NCI-H1105 treated with DMSO at 0.1 percent for 48 hours (cell line): ENCODE measurements around the gene PTPRG.

Source experiments
- DNase-seq: peaks from one replicate; lab custom pipeline; 2025; lab: John Stamatoyannopoulos, UW

Gene PTPRG

DNA sequence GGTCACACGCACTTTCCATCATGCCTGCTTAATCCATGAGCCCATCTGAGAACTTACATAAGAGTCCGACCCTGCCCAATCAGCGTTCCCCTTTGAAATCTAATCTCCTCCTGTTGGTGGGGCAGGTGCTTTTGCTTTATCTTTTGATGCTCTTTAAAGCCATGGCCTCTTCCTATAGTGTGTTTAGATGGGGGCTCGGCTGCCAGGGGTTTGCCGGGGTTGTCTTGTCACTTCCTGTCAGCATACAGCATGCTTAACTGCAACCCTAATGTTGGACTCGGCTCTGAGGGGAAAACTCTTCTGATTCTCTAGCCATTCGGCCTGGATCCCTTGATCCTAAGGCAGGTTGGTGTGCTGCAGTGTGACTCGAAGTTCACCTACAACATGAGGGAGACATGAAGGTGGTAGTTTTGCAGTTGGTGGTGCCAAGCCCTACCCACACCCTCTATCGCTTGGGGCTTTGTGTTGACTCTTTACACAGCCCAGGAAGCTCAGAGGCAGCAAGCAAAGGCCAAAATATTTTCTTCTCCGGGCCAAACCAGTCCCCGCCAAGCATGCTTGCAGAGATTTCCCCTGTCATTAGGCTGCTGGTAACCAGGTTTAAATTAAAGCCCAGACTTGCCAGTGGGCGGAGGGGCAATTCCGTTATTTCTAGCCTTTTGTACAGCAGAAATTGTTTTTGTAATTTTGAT is 593.2 kb downstream of the PTPRG start:
- no peak for DNase-seq

- no peak for DNase-seq
Observed at GRCh38 chr3:62159056-62159708, 597.8 kb downstream of the PTPRG start.

- no peak for DNase-seq
Observed at GRCh38 chr3:62159709-62160092, 598.3 kb downstream of the PTPRG start.

GRCh38 chr3:62161371-62161770 is 600.0 kb downstream of the PTPRG start:
- DNase-seq = no peak

- no peak for DNase-seq
Observed at GRCh38 chr3:62164196-62164595, 602.8 kb downstream of the PTPRG start.

- DNase-seq = no peak
Observed at GRCh38 chr3:62164746-62165145, 603.4 kb downstream of the PTPRG start.

DNA sequence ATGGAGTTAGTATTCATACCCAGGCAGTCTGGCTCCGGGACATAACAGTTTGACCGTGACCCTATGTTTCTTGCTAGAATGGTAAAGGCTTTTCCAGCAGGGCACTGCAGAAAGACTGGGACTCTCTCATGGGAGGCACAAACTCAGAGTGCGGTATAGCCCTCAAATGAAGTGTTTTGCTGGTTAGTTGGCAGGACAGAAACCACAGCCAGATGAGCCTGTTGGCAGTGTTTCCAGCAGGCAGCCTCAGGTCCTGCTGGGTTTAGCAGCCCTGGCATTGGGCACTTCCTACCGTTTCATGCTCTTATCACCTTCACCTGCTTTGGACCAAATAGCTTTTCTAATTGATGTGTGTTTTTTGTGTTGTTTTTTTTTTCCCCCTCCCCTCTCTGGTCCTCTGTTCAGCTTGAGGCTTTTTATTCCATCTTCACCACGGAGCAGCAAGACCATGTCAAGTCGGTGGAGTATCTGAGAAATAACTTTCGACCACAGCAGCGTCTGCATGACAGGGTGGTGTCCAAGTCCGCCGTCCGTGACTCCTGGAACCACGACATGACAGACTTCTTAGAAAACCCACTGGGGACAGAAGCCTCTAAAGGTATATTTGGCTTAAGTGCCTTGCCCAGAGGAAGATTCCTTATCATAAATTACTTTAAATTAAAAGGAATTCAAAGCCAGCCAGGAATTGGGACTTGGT is 606.3 kb downstream of the PTPRG start:
- no peak for DNase-seq

DNA sequence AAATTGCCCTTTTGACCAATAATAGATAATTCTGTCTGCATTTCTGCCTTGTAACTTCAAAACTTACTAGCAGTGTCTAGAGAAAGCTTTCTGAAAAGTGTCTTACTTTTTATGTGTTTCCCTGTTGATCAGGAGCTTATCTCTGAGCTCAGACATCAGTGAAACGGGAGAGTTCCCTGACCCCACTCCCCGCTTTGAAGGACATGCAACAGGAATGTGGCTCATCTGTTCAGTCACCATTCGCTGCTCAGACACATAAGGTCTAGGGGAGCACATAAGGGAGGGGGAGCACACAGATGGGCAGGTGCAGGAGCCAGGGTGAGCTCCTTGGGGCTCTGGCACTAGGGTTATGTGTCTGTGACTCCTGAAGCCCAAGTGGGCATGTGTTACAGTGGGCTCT is 607.0 kb downstream of the PTPRG start:
- DNase-seq = no peak

DNA sequence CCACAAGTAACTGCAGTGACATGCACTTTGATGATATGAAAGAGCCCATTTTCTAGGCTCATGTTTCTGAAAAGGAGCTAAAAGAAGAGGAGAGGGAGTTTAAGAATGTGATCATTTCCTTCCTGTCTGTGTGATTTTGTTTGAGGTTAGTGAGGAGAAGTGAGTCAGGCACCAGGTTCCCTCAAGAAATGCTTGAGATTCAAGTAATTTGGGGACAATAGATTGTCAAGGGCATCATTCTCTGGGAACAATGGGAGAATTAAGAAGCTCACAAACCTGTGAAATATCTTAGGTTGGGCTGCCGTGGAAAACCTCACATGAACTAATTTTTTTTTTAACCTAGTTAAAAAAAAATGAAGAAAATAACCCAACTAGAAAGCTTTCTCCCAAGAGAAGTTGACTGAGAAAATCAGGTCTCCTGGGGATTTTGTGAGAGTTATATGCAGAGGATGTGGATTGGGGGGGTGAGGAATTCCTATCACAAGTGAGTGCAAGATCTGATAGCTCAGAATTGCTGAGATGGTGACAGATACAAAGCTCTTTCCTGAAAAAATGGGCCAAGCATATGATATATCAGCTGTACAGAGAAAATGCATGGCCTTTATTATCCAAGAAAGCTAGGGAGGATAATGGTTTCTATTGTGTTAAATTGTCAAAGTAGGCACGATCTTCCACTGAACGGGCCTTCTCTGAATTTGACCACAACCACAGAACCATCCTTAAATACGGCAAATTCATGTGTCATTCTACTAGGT is 608.7 kb downstream of the PTPRG start:
- no peak for DNase-seq

DNA sequence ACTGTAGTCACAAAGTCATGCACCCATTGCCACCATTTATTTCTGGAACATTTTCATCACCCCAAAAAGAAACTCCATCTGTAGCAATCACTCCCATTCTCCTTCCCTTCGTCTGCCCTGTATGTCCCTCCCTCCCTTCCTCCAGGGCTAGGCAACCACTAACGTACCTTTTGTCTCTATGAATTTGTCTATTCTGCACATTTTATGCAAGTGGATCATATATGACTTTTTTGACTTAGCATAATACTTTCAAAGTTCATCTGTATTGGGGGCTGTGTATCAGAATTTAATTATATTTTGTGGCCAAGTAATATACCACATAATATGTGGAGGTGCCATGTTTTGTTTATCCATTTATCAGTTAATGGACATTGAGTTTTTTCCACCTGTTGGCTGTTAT is 610.4 kb downstream of the PTPRG start:
- no peak for DNase-seq

GRCh38 chr3:62172199-62172598 is 610.8 kb downstream of the PTPRG start:
- DNase-seq = no peak

DNA sequence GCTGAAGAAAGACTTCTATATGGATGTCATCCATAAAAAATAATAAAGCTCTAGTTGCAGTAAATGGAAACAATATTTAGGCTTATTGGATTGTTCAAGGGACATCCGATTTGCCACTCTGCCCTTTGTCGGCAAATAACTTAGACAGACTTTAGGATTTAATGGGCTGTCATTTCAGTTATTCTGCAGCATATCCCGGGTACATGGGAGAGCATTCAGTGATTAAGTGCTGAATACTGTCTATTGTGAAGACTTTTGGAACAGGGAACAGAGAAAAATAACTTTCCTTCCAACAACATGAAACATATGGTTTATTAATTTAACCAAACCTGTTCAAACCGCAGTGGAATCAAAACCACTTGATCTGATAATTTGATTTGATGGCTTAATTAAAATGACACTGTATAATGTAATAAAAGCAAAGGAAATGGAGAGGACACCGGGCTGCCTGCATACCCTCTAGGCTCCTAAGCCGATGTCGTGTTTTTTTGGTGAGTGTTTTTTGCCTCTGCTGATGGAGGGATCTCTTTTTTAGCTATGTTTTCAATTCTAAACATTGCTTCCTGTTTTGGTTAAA is 612.7 kb downstream of the PTPRG start:
- no peak for DNase-seq

DNA sequence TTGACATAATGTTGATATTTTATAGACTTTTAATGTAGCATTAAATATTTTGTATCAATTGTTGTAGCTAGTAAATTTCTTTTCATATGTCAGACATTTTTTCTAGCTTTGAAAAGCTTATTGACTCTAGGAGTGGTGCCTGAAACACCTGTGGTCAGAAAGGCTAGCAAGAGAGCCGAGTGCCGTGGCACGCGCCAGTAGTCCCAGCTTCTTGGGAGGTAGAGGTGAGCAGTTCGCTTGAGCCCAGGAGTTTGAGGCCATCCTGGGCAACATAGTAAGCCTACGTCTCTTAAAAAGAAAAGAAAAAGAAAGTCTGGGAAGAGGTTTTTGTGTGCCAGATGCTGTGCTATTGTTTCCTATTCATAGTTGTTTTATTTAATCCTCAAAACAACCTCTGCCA is 613.8 kb downstream of the PTPRG start:
- no peak for DNase-seq

DNA sequence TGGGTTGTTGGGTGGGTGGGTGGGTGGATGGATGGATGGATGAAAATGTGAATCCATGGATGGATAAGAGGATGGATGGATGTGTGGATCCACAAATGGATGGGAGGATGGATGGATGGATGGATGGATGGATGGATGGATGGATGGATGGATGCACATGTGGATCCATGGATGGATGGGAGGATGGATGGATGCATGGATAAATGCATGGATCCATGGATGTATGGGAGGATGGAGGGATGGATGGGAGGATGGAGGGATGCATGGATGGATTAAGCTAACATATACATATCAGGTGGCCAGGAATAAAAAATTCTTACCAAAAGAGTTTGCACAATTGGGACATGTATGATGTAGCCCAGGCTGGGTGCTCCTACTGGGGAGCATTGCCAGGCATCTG is 616.7 kb downstream of the PTPRG start:
- no peak for DNase-seq

- no peak for DNase-seq
Observed at GRCh38 chr3:62178739-62179600, 617.6 kb downstream of the PTPRG start.

DNA sequence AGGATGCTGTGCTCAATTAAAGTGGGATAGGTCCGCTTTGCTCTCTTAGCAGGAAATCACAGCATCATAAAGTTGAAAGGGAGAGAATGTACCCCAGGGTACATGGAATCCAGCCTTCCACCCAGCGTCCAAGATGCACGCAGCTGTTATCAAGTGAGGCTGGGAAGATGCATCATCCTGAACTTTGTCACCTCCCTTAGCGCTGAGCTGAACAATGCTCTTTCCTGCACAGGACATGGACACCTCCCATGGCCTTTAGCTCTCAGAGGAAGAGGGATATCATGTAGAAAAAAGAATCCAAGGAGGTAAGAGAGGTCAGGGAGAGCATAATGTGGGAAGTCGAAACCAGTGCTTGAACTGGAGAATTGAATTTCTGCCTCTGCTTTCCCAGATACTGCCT is 619.1 kb downstream of the PTPRG start:
- DNase-seq = no peak

GRCh38 chr3:62183087-62183486 is 621.7 kb downstream of the PTPRG start:
- no peak for DNase-seq

DNA sequence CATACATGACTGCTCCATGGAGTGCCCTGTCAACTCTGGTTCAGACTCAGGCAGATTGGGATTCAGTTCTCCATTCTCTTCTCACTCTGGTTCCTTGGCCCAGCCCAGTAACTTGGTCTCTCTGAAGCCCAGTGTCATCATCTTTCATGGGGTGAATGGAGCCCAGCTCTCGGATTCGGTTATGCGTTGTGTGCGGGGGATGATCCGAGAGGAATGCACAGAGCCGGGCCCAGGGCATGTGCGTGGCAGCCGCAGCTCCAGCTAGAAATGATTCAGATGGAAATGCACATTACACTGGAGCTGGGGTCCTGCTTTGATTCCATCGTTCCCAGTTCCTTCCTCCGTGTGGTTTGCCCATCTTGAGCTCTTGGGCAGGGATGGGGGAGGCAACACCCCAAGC is 622.6 kb downstream of the PTPRG start:
- no peak for DNase-seq

DNA sequence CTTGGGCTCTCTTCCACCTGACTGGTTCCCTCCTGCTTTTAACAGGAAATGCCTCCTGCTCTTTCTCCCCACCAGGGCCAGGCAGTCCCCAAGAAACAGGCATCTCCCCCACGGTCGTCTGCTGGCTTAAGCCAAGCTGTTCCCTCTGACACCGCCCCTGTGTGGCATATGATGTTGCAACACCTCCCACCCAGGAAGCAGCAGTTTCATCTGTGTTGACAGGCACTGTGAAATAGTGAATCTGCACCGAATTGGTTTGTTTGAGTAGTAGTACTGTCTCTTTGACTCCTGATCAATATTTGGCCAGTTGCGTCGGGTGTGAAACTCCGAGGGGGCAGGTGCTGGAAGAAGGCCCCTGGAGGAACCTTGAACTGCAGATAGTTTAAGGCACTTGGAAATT is 623.2 kb downstream of the PTPRG start:
- no peak for DNase-seq

DNA sequence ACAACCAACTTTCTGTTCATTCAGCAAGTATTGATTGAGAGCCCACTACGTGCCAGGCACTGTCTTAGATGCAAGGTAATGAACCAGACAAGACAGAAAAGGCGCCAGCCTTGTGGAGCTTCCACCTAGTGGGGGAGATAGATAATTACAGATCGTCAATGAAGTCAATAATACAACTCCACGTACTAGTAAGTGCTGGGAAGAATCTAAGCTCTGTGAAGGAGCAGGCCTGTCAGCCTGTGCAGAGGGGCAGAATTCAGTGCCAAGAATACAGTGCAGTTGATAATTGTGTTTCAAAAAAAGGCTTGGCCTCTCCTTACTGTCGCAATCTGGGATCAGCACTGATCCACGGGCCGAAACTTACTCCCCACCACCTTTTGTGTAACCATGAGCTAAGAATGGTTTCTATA is 625.7 kb downstream of the PTPRG start:
- DNase-seq = no peak

- peak; percentile 39 for DNase-seq
Observed at GRCh38 chr3:62188681-62189375, 627.5 kb downstream of the PTPRG start.
